ENCODE results near the gene ATXN7L1. TPM values are rescaled to one million over a fixed set of nuclear protein-coding genes. Genes with fewer than 3 reads are reported as not detected.

ATXN7L1 gene
- total and polyA plus RNA-seq, 5 donors, result 2.4 to 6.5 (median 4.5) TPM

DNA sequence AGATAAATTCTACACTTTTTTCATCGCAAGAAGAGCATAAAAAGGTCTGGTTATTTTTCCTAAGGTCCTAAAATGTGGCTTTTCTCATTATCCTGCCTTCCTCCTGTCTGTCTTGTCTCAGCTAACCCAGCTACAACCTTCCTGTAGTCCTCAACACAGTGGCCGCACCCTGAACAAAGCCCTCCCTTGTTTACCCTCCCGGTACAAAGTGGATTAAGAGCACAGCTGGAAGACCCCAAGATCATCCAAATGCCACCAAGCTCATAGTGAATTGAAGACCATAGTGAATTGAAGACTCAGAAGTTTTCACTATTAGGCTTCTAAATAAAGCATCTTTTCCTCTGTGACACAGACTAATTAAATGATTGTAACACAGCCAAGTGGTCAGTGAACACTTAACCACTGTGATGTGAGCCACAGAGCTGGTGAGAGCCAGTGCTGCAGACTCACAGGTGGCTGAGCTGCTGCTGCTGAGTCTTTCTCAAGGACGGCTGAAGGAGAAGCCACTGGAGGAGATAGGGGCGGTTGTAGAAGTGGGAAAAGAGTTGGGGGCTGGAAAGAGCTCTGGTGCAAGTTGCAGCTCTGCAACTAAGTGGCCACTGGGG, 123.6 kb downstream of the ATXN7L1 start:
- ATAC-seq (no peak), DNase-seq (no peak)
- Histone ChIP-seq H3K27ac (ENCODE audit: low read length) (no peak overlapping the region), H3K9me3 (ENCODE audit: control insufficient read depth, low read length) (no peaks in the 10 kb centered on the region), H3K4me1 (ENCODE audit: control insufficient read depth, insufficient read depth, low read length) (no peaks in the 10 kb centered on the region), H3K27me3 (ENCODE audit: control insufficient read depth, insufficient read depth) (no peaks in the 10 kb centered on the region), H3K4me3 (ENCODE audit: low read length) (no peak overlapping the region)
- intact Hi-C loops (cut with DNase I), result loop anchor here in 2 of 4 donors (5.0 to 10.0 kb wide), 2 partner anchors 100 to 292 kb away; no protein-coding TSS in a partner anchor
- WGBS, result 91% methylated on average over 5 of the region's 5 CpGs

DNA sequence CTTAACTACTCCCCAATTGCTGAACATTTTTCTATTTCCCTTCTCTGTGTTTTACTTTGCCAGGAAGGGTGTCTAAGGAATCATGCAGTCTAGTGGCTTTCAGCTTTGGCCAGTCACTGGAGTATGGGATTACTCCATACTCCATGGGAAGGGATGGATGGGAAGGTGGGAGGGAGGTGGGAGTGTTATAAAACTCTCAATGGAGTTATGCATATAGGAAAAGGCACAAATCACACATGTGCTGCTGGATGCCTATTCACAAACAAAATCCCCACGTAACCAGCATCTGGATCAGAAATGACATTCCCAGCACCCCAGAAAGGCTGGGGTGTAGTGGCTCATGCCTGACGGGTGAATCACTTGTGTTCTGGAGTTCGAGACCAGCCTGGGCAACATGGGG, 125.3 kb downstream of the ATXN7L1 start:
- Histone ChIP-seq H3K4me1 (ENCODE audit: control insufficient read depth, insufficient read depth, low read length) (no peaks in the 10 kb centered on the region), H3K27ac (ENCODE audit: low read length) (no peak overlapping the region), H3K4me3 (ENCODE audit: low read length) (no peak overlapping the region), H3K9me3 (ENCODE audit: control insufficient read depth, low read length) (no peaks in the 10 kb centered on the region), H3K27me3 (ENCODE audit: control insufficient read depth, insufficient read depth) (no peaks in the 10 kb centered on the region)
- intact Hi-C loops (cut with DNase I), result loop anchor here in 2 of 4 donors (5.0 to 10.0 kb wide), 2 partner anchors 99 to 294 kb away; no protein-coding TSS in a partner anchor
- ATAC-seq (no peak), DNase-seq (no peak)
- 96% methylated on average over 3 of the region's 3 CpGs for WGBS

DNA sequence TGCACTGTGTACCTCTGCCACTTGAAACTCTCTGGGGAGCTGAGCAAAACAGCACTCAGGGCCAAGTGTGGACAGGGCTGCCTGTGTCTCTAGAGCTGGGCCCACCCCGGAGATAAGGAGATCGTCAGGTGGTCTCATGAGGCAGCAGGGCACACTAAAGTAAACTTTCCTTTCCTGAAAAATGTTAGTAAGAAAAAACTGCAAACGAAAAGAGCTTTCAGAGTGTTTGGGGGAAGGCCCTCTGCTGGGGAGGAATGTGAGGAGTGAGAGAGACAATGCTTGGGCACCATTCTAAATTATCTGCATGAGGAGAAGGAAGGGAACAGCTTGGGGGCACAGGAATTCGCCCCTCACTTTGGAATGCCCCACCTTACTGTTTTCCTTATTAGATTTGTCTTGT, 127.7 kb downstream of the ATXN7L1 start:
- WGBS, result 58% methylated on average over 4 of the region's 4 CpGs
- DNase-seq (no peak), ATAC-seq (no peak)
- Histone ChIP-seq H3K4me3 (ENCODE audit: low read length) (no peak overlapping the region), H3K9me3 (ENCODE audit: control insufficient read depth, low read length) (no peaks in the 10 kb centered on the region), H3K4me1 (ENCODE audit: control insufficient read depth, insufficient read depth, low read length) (no peaks in the 10 kb centered on the region), H3K27me3 (ENCODE audit: control insufficient read depth, insufficient read depth) (no peaks in the 10 kb centered on the region), H3K27ac (ENCODE audit: low read length) (no peak overlapping the region)
- intact Hi-C loops (cut with DNase I), result loop anchor here in 3 of 4 donors (10.0 kb wide), 1 partner anchor 94 kb away; no protein-coding TSS in a partner anchor

DNA sequence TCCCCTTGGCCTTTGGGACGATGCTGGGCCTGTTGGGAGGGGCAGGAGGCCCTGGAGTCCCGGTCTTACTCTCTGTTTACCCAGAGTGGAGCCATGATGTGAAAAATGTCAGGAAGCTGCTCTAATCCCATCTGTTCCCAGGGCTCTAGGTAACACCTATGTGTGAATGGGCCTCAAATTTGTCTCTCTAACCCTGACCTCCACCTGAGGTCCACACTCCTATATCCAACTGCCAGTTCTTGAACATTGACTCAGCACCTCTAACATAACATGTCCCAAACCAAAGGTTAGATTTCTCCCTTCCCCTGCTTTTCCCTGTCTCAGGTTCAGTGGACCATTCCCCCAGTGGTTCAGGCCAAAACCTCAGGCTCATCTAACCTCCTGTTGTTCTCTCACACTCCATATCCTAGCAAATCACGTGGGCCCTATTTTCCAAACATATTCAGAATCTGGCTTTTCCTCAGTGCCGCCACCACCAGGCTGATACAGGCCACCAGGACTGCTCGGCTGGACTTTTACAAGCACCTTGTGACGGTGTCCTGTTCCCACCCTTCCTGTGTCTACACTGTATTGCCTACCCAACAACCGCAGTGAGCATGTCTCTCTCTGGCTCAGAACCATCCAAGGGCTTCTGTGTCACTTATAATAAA, 130.6 kb downstream of the ATXN7L1 start:
- Histone ChIP-seq H3K27me3 (ENCODE audit: control insufficient read depth, insufficient read depth) (no peaks in the 10 kb centered on the region), H3K4me1 (ENCODE audit: control insufficient read depth, insufficient read depth, low read length) (no peaks in the 10 kb centered on the region), H3K9me3 (ENCODE audit: control insufficient read depth, low read length) (no peaks in the 10 kb centered on the region), H3K27ac (ENCODE audit: low read length) (no peak overlapping the region), H3K4me3 (ENCODE audit: low read length) (no peak overlapping the region)
- intact Hi-C loops (cut with DNase I), result loop anchor here in 3 of 4 donors (10.0 kb wide), 1 partner anchor 91 kb away; no protein-coding TSS in a partner anchor
- no peak for ATAC-seq
- WGBS, result 89% methylated on average over 7 of the region's 7 CpGs
- DNase-seq, result no peak

DNA sequence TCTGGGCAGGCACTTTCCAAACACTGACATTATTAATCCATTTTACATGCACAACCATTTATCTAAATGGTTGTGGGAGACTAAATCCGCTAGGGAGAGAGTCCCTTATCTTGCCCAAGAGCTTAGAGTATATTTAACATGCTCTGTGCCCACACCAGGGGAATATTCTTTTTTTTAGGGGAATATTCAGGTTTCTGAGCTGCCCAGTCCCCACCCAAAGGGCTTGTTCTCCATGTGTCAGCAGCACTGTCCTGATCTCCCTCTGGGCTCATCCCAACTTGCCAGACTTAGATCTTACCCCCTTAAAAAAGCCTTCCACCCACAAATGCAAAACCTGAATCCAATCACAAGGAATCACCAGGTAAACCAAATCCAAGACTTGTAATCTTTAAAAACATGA, 132.1 kb downstream of the ATXN7L1 start:
- no peak overlapping the region for H3K27ac ChIP-seq (ENCODE audit: low read length)
- WGBS, result 94% methylated on average over 1 of the region's 1 CpG
- H3K9me3 ChIP-seq (ENCODE audit: control insufficient read depth, low read length), result no peaks in the 10 kb centered on the region
- DNase-seq, result no peak
- intact Hi-C loops (cut with DNase I), result loop anchor here in 3 of 4 donors (10.0 kb wide), 1 partner anchor 89 kb away; no protein-coding TSS in a partner anchor
- H3K4me3 ChIP-seq (ENCODE audit: low read length), result no peak overlapping the region
- no peak for ATAC-seq
- no peaks in the 10 kb centered on the region for H3K4me1 ChIP-seq (ENCODE audit: control insufficient read depth, insufficient read depth, low read length)
- no peaks in the 10 kb centered on the region for H3K27me3 ChIP-seq (ENCODE audit: control insufficient read depth, insufficient read depth)

DNA sequence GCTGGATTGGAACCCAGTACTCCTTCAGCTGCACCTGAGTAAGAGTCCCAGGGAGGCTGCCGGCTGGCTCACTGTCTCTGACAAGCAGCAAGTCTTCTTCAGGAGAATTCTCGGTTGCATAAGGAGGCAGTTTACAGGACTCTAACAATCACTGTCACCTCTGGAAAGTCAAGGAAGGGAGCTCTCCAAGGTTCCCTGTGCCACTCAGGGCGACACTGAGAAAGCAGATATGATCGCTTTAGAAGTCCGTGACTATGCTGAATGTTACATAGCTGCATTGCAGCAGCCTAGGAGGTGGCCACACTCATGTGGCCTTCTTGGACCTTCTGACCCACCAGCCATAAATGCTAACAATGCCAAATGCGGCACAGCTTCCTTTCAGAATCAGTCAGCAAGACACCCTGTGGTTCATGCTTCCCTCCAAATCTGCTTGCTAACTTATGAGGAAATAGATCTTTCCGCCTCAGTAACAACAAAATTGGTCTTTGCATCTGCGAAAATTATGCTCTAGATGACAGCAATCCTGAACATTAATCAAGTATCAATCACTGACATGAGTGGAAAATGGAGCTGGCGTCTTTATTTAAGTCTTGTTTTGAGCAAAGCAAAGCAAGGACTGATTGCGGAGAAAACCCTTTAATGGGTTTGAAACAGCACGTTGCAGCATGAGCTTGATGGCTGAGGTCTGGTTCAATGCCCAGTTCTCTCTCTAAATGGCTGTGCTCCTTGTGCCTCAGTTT, 132.9 kb downstream of the ATXN7L1 start:
- intact Hi-C loops (cut with DNase I), result loop anchor here in 3 of 4 donors (10.0 kb wide), 1 partner anchor 89 kb away; no protein-coding TSS in a partner anchor
- H3K4me1 ChIP-seq (ENCODE audit: control insufficient read depth, insufficient read depth, low read length), result no peaks in the 10 kb centered on the region
- peak in 1 of 2 donors; percentile 44 for ATAC-seq
- H3K27ac ChIP-seq (ENCODE audit: low read length), result no peak overlapping the region
- 83% methylated on average over 11 of the region's 11 CpGs for WGBS
- no peak for DNase-seq
- H3K4me3 ChIP-seq (ENCODE audit: low read length), result no peak overlapping the region
- no peaks in the 10 kb centered on the region for H3K27me3 ChIP-seq (ENCODE audit: control insufficient read depth, insufficient read depth)
- no peaks in the 10 kb centered on the region for H3K9me3 ChIP-seq (ENCODE audit: control insufficient read depth, low read length)

DNA sequence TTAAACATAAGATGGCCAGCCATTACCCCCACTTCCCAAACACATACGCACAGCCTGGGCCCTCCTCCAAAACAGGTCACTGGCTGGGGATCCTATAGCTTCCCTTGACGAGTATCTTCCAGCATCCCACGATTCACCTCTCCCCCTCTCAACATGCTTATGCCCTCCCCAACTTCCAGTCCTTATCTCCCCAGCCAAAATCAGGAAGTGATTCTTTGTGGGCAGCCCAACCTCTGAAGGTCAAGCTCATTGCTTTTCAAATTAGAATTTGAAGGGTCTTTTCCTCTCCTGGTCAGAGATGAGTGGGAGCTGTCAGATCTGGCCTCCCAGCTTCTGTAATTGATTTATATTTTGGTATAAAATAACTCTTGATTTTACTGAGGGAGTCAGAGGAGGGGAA, 133.6 kb downstream of the ATXN7L1 start:
- Histone ChIP-seq H3K9me3 (ENCODE audit: control insufficient read depth, low read length) (no peaks in the 10 kb centered on the region), H3K27me3 (ENCODE audit: control insufficient read depth, insufficient read depth) (no peaks in the 10 kb centered on the region), H3K4me3 (ENCODE audit: low read length) (no peak overlapping the region), H3K27ac (ENCODE audit: low read length) (no peak overlapping the region), H3K4me1 (ENCODE audit: control insufficient read depth, insufficient read depth, low read length) (no peaks in the 10 kb centered on the region)
- 58% methylated on average over 3 of the region's 3 CpGs for WGBS
- ATAC-seq (no peak), DNase-seq (no peak)
- intact Hi-C loops (cut with DNase I), result loop anchor here in 3 of 4 donors (10.0 kb wide), 1 partner anchor 88 kb away; no protein-coding TSS in a partner anchor

DNA sequence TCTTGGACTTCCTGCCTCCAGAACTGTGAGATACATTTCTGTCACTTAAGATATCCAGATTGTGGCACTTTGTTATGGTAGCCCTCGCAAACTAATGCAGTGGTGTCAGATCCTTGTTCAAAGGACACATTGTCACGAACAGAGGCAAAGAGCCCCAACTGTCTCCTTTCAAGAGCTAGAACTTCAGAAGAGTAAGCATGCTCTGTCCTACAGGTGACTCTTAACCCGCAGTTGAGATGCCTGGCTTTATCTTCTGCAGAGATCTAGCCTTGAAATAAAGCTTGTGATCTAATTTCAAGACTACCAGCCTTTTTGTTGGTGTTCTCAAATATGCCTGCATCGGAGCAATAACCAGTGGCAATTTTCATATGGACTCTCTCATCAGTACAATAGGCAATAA, 134.4 kb downstream of the ATXN7L1 start:
- intact Hi-C loops (cut with DNase I), result loop anchor here in 3 of 4 donors (10.0 kb wide), 1 partner anchor 87 kb away; no protein-coding TSS in a partner anchor
- H3K4me3 ChIP-seq (ENCODE audit: low read length), result no peak overlapping the region
- H3K9me3 ChIP-seq (ENCODE audit: control insufficient read depth, low read length), result no peaks in the 10 kb centered on the region
- ATAC-seq (no peak), DNase-seq (no peak)
- 98% methylated on average over 4 of the region's 4 CpGs for whole genome bisulfite sequencing
- no peaks in the 10 kb centered on the region for H3K4me1 ChIP-seq (ENCODE audit: control insufficient read depth, insufficient read depth, low read length)
- H3K27me3 ChIP-seq (ENCODE audit: control insufficient read depth, insufficient read depth), result no peaks in the 10 kb centered on the region
- no peak overlapping the region for H3K27ac ChIP-seq (ENCODE audit: low read length)

DNA sequence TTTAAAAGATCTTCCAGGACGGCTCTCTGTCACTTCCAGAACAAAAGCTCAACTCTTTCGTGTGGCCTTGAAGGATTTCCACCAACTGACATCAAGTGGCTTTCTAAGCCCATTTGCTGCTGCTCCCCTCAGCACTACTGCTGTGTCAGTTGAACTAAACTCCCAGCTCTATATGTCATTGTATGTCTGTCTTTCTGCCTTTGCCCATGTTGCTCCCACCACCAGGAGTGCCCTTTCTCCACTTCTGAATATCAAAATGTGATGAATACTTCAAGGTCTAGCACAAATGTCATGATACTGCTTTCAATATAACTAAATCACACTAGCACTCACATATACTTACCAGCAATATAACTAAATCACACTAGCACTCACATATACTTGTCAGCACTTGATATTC, 138.3 kb downstream of the ATXN7L1 start:
- 97% methylated on average over 2 of the region's 2 CpGs for WGBS
- intact Hi-C loops (cut with DNase I), result no loop called here

DNA sequence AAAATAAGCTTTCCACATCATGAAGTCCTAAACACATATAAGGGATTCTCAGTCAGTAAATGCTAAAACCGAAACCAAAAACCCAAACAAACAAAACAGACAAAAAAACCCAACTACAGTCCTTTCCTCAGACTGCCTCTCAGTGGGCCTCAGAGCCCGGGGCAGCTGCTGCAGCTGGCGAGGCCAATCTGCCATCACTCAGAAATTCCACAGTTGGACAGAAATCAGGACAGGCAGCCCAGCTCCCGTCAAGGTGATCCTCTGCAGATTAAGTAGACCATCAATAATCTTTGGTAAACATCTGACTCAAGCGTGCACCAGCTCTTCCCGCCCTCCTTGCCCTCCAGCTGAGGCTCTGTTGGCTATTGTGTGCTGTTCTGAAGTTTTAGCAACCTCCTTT, 142.2 kb downstream of the ATXN7L1 start:
- ATAC-seq, result no peak
- Histone ChIP-seq H3K4me3 (ENCODE audit: low read length) (no peak overlapping the region), H3K4me1 (ENCODE audit: control insufficient read depth, insufficient read depth, low read length) (no peaks in the 10 kb centered on the region)

More for the DNA sequence above, 138.3 kb downstream of the ATXN7L1 start:
- no peak overlapping the region for H3K4me3 ChIP-seq (ENCODE audit: low read length)
- no peaks in the 10 kb centered on the region for H3K27me3 ChIP-seq (ENCODE audit: control insufficient read depth, insufficient read depth)
- H3K9me3 ChIP-seq (ENCODE audit: control insufficient read depth, low read length), result no peaks in the 10 kb centered on the region
- ATAC-seq (no peak), DNase-seq (no peak)
- H3K4me1 ChIP-seq (ENCODE audit: control insufficient read depth, insufficient read depth, low read length), result no peaks in the 10 kb centered on the region
- H3K27ac ChIP-seq (ENCODE audit: low read length), result no peak overlapping the region

DNA sequence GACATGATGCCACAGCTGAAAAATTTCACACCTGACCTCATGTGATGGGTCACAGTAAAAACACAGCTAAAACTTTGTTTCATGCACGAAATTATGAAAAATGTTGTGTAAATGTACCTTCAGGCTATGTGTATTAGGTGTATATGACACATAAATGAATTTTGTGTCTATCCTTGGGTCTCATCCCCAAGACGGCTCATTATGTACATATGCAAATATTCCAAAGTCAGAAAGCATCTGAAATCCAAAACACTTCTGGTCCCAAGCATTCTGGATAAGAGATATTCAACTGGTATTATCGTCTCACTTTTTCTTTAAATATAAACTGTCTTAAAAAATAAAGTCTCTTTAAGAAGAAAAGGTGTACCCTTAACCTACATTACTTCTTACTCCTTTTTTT, 145.4 kb downstream of the ATXN7L1 start:
- no peak for DNase-seq
- 96% methylated on average over 3 of the region's 3 CpGs for whole genome bisulfite sequencing
- intact Hi-C loops (cut with DNase I), result no loop called here
- Histone ChIP-seq H3K27ac (ENCODE audit: low read length) (no peak overlapping the region), H3K27me3 (ENCODE audit: control insufficient read depth, insufficient read depth) (no peaks in the 10 kb centered on the region), H3K4me1 (ENCODE audit: control insufficient read depth, insufficient read depth, low read length) (no peaks in the 10 kb centered on the region), H3K9me3 (ENCODE audit: control insufficient read depth, low read length) (no peaks in the 10 kb centered on the region), H3K4me3 (ENCODE audit: low read length) (no peak overlapping the region)
- ATAC-seq, result no peak

More for the DNA sequence above, 142.2 kb downstream of the ATXN7L1 start:
- 79% methylated on average over 6 of the region's 6 CpGs for WGBS
- intact Hi-C loops (cut with DNase I), result no loop called here
- no peaks in the 10 kb centered on the region for H3K9me3 ChIP-seq (ENCODE audit: control insufficient read depth, low read length)
- H3K27me3 ChIP-seq (ENCODE audit: control insufficient read depth, insufficient read depth), result no peaks in the 10 kb centered on the region
- no peak for DNase-seq
- H3K27ac ChIP-seq (ENCODE audit: low read length), result no peak overlapping the region
